HFF-Myc (cell line): ENCODE results near the gene PHF2.

Source experiments
- DNase-seq: peaks from one replicate; pipeline ENCODE4 v3.0.0-alpha.2; 2011; ENCODE audit warnings: low read depth; ENCODE audit errors: extremely low read depth
- H3K4me3 ChIP-seq: replicated peaks from 2 replicates; pipeline ENCODE4 v1.5.1; 2011; ENCODE audit warnings: low read depth, mild to moderate bottlenecking, control low read depth, low read length
- TF ChIP-seq, protein P1 (sequence below): IDR thresholded peaks from 2 replicates; pipeline ENCODE4 v1.5.1; 2012; ENCODE audit warnings: mild to moderate bottlenecking, low read depth, low read length, control low read depth; ENCODE audit errors: missing control alignments

Gene PHF2

GRCh38 chr9:93595461-93595860, 19.1 kb downstream of the PHF2 start:
- no peak for DNase-seq
- TF ChIP-seq, protein P1, sequence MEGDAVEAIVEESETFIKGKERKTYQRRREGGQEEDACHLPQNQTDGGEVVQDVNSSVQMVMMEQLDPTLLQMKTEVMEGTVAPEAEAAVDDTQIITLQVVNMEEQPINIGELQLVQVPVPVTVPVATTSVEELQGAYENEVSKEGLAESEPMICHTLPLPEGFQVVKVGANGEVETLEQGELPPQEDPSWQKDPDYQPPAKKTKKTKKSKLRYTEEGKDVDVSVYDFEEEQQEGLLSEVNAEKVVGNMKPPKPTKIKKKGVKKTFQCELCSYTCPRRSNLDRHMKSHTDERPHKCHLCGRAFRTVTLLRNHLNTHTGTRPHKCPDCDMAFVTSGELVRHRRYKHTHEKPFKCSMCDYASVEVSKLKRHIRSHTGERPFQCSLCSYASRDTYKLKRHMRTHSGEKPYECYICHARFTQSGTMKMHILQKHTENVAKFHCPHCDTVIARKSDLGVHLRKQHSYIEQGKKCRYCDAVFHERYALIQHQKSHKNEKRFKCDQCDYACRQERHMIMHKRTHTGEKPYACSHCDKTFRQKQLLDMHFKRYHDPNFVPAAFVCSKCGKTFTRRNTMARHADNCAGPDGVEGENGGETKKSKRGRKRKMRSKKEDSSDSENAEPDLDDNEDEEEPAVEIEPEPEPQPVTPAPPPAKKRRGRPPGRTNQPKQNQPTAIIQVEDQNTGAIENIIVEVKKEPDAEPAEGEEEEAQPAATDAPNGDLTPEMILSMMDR: no peak
- H3K4me3 ChIP-seq: no peak overlapping the region

DNA sequence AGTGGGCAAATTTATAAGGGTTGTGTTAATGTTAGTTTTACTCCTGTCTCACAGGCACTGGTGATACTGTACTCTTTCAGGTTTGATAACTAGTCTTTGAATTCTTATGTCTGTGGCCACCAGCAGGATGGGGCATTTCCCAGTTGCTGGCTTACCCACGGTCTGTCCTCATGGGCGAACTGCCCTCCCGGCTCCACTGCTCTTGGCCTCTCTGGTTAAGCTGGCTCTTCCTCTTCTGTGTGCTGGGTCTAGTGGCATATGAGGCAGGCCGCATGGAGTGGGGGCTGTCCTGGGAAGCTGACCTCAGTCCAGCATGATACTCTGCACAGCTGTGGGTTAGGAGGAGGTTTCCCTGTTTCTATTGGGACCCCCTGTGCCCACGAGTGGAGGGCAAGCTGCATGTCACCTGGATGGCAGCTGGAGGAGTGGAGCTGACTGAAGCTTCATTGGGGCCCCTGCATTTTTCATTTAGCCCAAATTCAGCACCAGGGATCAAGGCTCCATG, 19.5 kb downstream of the PHF2 start:
- TF ChIP-seq, protein P1: no peak
- DNase-seq: no peak
- H3K4me3 ChIP-seq: no peak overlapping the region

- DNase-seq: no peak
- TF ChIP-seq, protein P1: no peak
Measured at GRCh38 chr9:93596399-93596798, 20.0 kb downstream of the PHF2 start.

GRCh38 chr9:93597142-93597706, 20.8 kb downstream of the PHF2 start:
- DNase-seq: no peak
- TF ChIP-seq, protein P1: no peak
- H3K4me3 ChIP-seq: no peak overlapping the region

More at GRCh38 chr9:93596399-93596798, 20.0 kb downstream of the PHF2 start:
- H3K4me3 ChIP-seq: no peak overlapping the region

DNA sequence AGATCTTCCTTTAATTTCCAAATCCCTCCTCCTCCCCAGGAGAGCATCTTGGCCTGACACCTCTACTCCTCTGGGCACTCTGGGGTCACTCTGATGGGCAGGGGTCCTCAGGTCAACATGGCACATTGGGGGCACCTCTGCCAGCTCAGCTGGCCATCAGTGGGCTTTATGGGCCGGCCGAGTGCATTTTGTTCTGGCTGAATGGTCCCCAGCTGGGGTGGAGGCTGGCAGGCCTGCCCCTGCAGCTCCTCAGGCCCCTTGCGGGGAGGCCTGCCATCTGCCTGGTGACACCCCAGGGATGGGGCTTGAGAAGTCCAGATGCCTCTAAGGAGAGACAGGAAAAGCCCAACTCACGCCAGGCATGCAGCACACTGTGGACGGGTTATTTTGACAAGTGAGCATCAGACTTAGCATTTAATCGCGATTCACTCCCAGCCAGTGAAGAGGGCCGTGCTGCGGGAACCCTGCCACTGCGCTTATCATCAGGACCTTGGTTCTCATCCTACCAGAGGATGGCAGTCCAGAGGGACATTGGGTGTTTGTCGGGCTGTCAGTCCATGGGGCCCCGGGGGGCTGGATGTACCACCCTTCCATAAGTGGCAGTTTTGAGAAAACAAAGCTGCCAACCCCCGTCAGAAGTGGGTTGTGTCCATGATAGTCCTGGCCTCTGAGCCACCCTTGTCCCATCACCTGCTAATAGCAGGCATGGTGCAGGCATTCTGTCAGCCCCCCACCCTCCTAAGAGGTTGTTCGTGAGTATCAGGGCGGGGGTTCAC, 21.7 kb downstream of the PHF2 start:
- TF ChIP-seq, protein P1: no peak
- no peak for DNase-seq
- H3K4me3 ChIP-seq: no peak overlapping the region

DNA sequence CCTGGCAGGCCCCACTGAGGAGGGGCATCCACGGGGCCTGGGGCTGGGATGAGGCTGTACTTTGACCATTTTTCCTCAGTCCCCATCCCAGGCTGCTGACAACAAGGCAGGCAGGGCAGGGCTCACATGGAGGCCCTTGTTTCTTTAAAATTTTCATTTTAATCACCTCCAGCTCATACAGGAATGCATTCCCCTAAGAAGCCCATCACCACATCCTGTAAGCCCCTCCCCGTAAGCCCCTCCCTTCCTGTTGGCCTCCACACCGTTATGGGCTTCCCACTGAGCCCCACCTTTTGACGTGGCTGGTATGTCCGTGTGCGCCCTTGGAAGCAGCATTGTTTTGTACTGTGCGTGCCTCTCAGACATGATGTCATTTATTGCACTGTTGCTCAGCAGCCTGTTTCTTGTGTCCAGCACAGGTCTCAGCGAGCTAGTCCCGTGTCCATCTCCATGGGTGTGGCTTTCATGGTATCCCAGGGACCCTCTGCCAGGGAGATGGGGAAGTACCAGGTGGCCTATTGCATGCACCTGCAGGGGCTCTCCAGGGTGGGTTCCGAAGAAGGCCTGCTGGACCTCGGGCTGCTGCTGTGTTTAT, 22.4 kb downstream of the PHF2 start:
- TF ChIP-seq, protein P1: no peak

More for the DNA sequence above, 22.4 kb downstream of the PHF2 start:
- H3K4me3 ChIP-seq: no peak overlapping the region
- DNase-seq: no peak
